Measurements from ENCODE around the gene SIPA1.

- TF ChIP-seq CTCF (conservative IDR thresholded peaks at IDR 0.05 in 1 of 2, IDR thresholded peaks at IDR 0.05 in 1 of 2; ENCODE audit: extremely low read depth in 1 of 2, insufficient read depth in 1 of 2, low read depth in 1 of 2, low read length in 2 of 2) (no peak), EZH2 (IDR thresholded peaks at IDR 0.05; ENCODE audit: borderline replicate concordance, low read length) (no peak)
These were observed 15.6 kb downstream of the SIPA1 start for GRCh38 chr11:65653229-65654225.
